Mucosa of descending colon (tissue), 3 donors: ENCODE results near the gene RAB7A. TPM values are rescaled to one million over a fixed set of nuclear protein-coding genes. Genes with fewer than 3 reads are reported as not detected.

Experiments
- ATAC-seq: fragments of 200-7000 bp; cut with Tn5 transposase; one replicate; pipeline ENCODE4 v1.9.1; 2020; ENCODE audit warnings: mild to moderate bottlenecking, moderate library complexity
- DNase-seq, 3 donors: peaks; one replicate each; pipeline ENCODE4 v3.0.0-alpha.2; 2020
- H3K36me3 ChIP-seq: fragments of 200-600 bp; one replicate; pipeline ENCODE4 v1.8.0; 2021; ENCODE audit warnings: low read depth, mild to moderate bottlenecking
- H3K4me1 ChIP-seq: fragments of 200-600 bp; one replicate; pipeline ENCODE4 v1.8.0; 2021; ENCODE audit warnings: low read depth, mild to moderate bottlenecking
- H3K4me3 ChIP-seq: fragments of 200-600 bp; one replicate; pipeline ENCODE4 v1.8.0; 2021; ENCODE audit warnings: mild to moderate bottlenecking
- H3K9me3 ChIP-seq: fragments of 200-600 bp; one replicate; pipeline ENCODE4 v1.8.0; 2021; ENCODE audit warnings: mild to moderate bottlenecking
- intact Hi-C, 2 donors: fragments of 100-400 bp; cut with DNase I in 1 of 2; cut with micrococcal nuclease in 1 of 2; formaldehyde crosslinking; loops; one replicate each; pipeline versions ENCODE4 v1.11.0 to v1.11.1; 2022; cut with DNase I, micrococcal nuclease
- total RNA-seq, 3 donors: library from RNA; stranded (reverse); fragmentation: NEBNext Ultra II Directional in 2 of 3; extraction: Animal tissue kit (Norgen Biotek cat#: 25700) in 2 of 3; gene quantifications; one replicate each; pipeline versions ENCODE4 v1.2.1 to v1.2.4, GENCODE V29; 2021 to 2023
- TF ChIP-seq, protein P1 (sequence below): fragments of 200-600 bp; IDR thresholded peaks from one replicate; pipeline ENCODE4 v1.8.0; 2022; ENCODE audit warnings: antibody characterized with exemption, mild to moderate bottlenecking
- donor health status: DM: no; HTN: no; CAD: no; lungs with moderate emphysema.
- donor health status: DM: no; HTN: no; CAD: no.
- donor health status: DM: no; HTN: yes; CAD: no.

RAB7A gene
- total RNA-seq, 3 donors from 2014 or later: 237 to 302 (median 265) TPM

DNA sequence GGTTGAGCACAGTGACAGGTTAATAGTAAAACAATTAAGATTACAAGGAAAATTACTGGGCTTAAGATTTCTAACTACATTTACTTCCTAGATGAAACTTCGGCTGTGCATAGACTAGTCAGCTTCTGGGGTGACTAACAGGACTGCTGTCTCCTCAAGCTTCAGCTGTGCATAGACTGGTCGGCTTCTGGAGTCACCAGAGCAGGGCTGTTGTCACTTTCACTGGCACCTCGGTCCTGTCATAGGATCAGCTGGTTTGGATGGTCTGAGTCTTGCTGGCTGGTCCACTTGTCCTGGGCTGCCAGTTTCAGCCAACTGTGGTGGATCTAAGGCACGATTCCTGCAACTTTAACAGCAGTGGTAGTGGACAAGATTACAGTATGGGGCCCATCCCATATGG lies 129.6 kb downstream of the RAB7A start:
- H3K9me3 ChIP-seq: peaks cover 51% of the 10 kb centered on the region
- ATAC-seq: no peak
- no peak for DNase-seq
- intact Hi-C loops: no loop called here
- no peaks in the 10 kb centered on the region for H3K4me1 ChIP-seq
- no peaks in the 10 kb centered on the region for H3K36me3 ChIP-seq
- TF ChIP-seq, protein P1, sequence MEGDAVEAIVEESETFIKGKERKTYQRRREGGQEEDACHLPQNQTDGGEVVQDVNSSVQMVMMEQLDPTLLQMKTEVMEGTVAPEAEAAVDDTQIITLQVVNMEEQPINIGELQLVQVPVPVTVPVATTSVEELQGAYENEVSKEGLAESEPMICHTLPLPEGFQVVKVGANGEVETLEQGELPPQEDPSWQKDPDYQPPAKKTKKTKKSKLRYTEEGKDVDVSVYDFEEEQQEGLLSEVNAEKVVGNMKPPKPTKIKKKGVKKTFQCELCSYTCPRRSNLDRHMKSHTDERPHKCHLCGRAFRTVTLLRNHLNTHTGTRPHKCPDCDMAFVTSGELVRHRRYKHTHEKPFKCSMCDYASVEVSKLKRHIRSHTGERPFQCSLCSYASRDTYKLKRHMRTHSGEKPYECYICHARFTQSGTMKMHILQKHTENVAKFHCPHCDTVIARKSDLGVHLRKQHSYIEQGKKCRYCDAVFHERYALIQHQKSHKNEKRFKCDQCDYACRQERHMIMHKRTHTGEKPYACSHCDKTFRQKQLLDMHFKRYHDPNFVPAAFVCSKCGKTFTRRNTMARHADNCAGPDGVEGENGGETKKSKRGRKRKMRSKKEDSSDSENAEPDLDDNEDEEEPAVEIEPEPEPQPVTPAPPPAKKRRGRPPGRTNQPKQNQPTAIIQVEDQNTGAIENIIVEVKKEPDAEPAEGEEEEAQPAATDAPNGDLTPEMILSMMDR: no peak
- H3K4me3 ChIP-seq: no peak overlapping the region

DNA sequence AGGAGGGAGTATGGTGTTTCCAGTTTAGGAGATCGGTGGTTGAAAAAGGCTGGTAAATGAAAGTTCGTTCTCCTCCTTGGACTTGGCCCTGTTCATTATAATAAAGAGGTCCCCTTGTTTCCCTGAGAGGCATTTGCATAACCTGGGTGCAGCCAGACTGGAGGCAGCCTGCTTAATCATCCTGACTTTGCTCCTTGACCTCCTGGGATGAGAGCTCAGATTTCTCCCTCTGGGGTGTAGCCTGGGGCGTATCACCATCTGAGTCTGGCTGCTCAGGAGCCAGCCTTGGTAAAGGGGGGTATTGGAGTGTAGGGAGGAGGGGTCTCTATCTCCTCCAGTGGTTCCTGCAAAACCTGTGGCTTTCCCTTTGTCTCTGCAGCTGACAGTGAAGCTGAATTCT lies 132.2 kb downstream of the RAB7A start:
- no peak overlapping the region for H3K4me3 ChIP-seq
- H3K36me3 ChIP-seq: no peaks in the 10 kb centered on the region
- DNase-seq: no peak
- intact Hi-C loops: no loop called here
- TF ChIP-seq, protein P1: no peak
- no peak for ATAC-seq
- no peaks in the 10 kb centered on the region for H3K4me1 ChIP-seq
- H3K9me3 ChIP-seq: peaks cover 56% of the 10 kb centered on the region

DNA sequence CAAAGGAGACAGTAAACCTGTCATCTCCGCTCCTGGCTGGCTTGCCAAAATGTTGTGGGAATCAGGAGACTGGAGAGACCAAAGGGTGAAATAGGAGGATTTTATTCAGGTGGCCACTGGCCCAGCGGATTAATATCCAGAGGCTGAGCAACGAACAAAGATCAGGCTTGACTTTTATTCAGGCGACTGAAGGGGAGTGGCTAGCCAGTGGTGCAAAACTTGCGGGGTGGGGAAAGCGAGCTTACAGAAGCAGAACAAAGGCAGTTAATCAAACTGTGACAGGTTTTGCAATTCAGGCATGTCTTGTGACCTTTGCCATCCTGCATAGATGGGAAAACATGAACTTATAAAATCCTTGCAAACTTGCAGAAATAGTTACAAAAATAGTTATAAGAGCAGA lies 133.6 kb downstream of the RAB7A start:
- Histone ChIP-seq H3K36me3 (no peaks in the 10 kb centered on the region), H3K4me3 (no peak overlapping the region), H3K9me3 (peaks cover 45% of the 10 kb centered on the region), H3K4me1 (no peaks in the 10 kb centered on the region)
- intact Hi-C loops: no loop called here
- TF ChIP-seq, protein P1: no peak
- no peak for ATAC-seq
- no peak for DNase-seq

DNA sequence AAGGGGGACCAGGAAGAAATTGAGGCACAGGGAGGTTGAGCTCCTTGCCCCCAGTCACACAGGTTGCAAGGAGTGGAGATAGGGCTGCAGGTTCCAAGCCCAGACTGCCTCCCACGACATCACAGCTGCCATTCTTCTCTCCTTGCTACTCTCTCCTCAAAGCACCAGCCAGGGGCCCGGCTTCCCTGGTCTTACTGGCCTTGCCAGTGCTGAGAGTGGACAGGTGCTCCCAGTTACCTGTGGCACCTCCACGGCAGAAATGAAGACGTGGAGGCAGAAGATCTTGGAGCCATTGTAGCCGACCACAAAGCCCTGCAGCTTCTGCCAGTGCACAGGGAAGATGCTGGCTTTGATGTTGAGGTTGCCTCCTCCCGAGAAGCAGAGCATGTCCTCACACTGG lies 135.5 kb downstream of the RAB7A start:
- Histone ChIP-seq H3K4me3 (no peak overlapping the region), H3K36me3 (no peaks in the 10 kb centered on the region), H3K4me1 (no peaks in the 10 kb centered on the region), H3K9me3 (peaks cover 39% of the 10 kb centered on the region)
- intact Hi-C loops: no loop called here
- ATAC-seq: no peak
- TF ChIP-seq, protein P1: no peak
- no peak for DNase-seq

DNA sequence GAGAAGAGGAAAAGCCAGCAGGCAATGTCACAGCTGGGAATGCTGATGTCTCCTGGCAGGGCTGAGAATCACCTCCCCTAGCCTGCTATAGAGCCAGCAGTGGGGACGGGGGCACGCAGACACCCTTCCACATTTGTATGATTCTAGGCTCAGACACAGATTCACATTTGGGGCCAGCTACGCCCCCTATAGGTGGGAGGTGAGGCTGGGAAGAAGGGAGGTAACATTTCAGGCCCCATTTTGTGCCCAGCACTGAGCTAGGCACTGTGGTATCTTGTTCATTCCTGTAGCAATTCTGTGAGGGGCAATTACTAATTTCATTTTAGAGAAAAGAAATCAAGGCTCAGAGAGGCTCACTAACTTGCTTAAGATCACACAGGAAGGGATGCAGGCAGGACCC lies 137.6 kb downstream of the RAB7A start:
- intact Hi-C loops: no loop called here
- TF ChIP-seq, protein P1: no peak

More for the DNA sequence above, 137.6 kb downstream of the RAB7A start:
- ATAC-seq (no peak), DNase-seq (no peak)
- H3K4me1 ChIP-seq: no peaks in the 10 kb centered on the region
- peaks cover 24% of the 10 kb centered on the region for H3K9me3 ChIP-seq
- H3K4me3 ChIP-seq: no peak overlapping the region
- H3K36me3 ChIP-seq: no peaks in the 10 kb centered on the region

Other genes with a start within 250 kb of the RAB7A start
- gene GATA2, start 233.0 kb upstream of the RAB7A start, total RNA-seq: 10 to 100 TPM in 1 of 3 donors, 1 to 10 TPM in 2; 1.6 to 10.1 (median 8.8) TPM
- 100 to 1,000 TPM; 130 to 219 (median 166) TPM for gene RPN1, start 75.4 kb upstream of the RAB7A start, total RNA-seq
- 10 to 100 TPM; 42.7 to 43.9 (median 43.8) TPM for gene ACAD9, start 153.4 kb downstream of the RAB7A start, total RNA-seq